SK-N-SH (cell line): ENCODE measurements around the gene GGT5.

ENCODE experiments used
- CTCF ChIP-seq: fragments of 200-600 bp; sonication (generic); IDR thresholded peaks from 2 replicates; pipeline ENCODE4 v1.6.1; 2017; ENCODE audit warnings: antibody characterized with exemption, mild to moderate bottlenecking, moderate library complexity
- POLR2AphosphoS5 ChIP-seq: IDR thresholded peaks from 2 replicates; pipeline ENCODE4 v1.6.1; 2012; ENCODE audit warnings: low read depth, low read length
- SMC3 ChIP-seq: IDR thresholded peaks from 2 replicates; pipeline ENCODE4 v1.6.1; 2012; ENCODE audit warnings: low read depth, low read length, improper control_type of control experiment

GRCh38 chr22:24190596-24191208 is 54.2 kb downstream of the GGT5 start:
- no peak for TF ChIP-seq CTCF
- no peak for TF ChIP-seq SMC3
- no peak for TF ChIP-seq POLR2AphosphoS5
